SU-DHL-6 (cell line): ENCODE data around the gene SYS1.

ENCODE experiments used
- H2AFZ ChIP-seq: fragments of 200-600 bp; sonication (generic); 2 replicates; pipeline ENCODE4 v1.6.1; 2014; ENCODE audit warnings: low read depth, mild to moderate bottlenecking, moderate library complexity, mixed read lengths, antibody characterized with exemption, low read length; ENCODE audit not compliant: severe bottlenecking
- H3F3A ChIP-seq: fragments of 200-600 bp; shearing (Covaris generic); 2 replicates; pipeline ENCODE4 v1.6.0; 2016; ENCODE audit warnings: antibody characterized with exemption, mild to moderate bottlenecking; ENCODE audit not compliant: insufficient read depth
- H3K27ac ChIP-seq: fragments of 200-600 bp; sonication (generic); 2 replicates; pipeline ENCODE4 v1.5.1; 2016; ENCODE audit warnings: low read depth, mild to moderate bottlenecking, low read length, moderate library complexity, mixed read lengths
- H3K27me3 ChIP-seq: fragments of 200-600 bp; sonication (generic), shearing (Covaris generic); 2 replicates; pipeline ENCODE4 v1.6.0; 2014; ENCODE audit warnings: mild to moderate bottlenecking, low read length
- H3K36me3 ChIP-seq: fragments of 200-600 bp; sonication (generic); 2 replicates; pipeline ENCODE4 v1.6.1; 2014; ENCODE audit warnings: mild to moderate bottlenecking, low read length, mixed read lengths
- H3K4me2 ChIP-seq: fragments of 300-600, 200-600 bp; shearing (Covaris generic), sonication (generic); 2 replicates; pipeline ENCODE4 v1.6.0; 2014; ENCODE audit warnings: low read length, low read depth, mild to moderate bottlenecking; ENCODE audit not compliant: poor library complexity, severe bottlenecking
- H3K4me3 ChIP-seq: fragments of 200-600 bp; sonication (generic); 2 replicates; pipeline ENCODE4 v1.5.1; 2014; ENCODE audit warnings: antibody characterized with exemption, low read length, mild to moderate bottlenecking, mixed read lengths; ENCODE audit not compliant: insufficient read depth, poor library complexity, severe bottlenecking
- H3K79me2 ChIP-seq: fragments of 200-600 bp; sonication (generic); 2 replicates; pipeline ENCODE4 v1.6.1; 2014; ENCODE audit warnings: mild to moderate bottlenecking, low read length, moderate library complexity; ENCODE audit not compliant: insufficient read depth
- H3K9ac ChIP-seq: fragments of 200-600 bp; sonication (generic); 2 replicates; pipeline ENCODE4 v1.7.0; 2014; ENCODE audit warnings: mild to moderate bottlenecking, low read length
- H3K9me2 ChIP-seq: fragments of 200-600 bp; sonication (generic); replicated peaks from 2 replicates; pipeline ENCODE4 v1.6.1; 2014; ENCODE audit warnings: low read length; ENCODE audit not compliant: insufficient read depth
- H3K9me3 ChIP-seq: fragments of 200-600 bp; sonication (generic); 2 replicates; pipeline ENCODE4 v1.6.1; 2014; ENCODE audit warnings: low read length, mixed read lengths; ENCODE audit not compliant: insufficient read depth
- H4K20me1 ChIP-seq: fragments of 200-600 bp; sonication (generic); 2 replicates; pipeline ENCODE4 v1.6.1; 2014; ENCODE audit warnings: low read depth, mild to moderate bottlenecking, antibody characterized with exemption, low read length, moderate library complexity, mixed read lengths
- EZH2phosphoT487 ChIP-seq: fragments of 200-600 bp; sonication (generic), shearing (Covaris generic); conservative IDR thresholded peaks from 2 replicates; pipeline ENCODE4 v1.6.1; 2018; ENCODE audit warnings: mild to moderate bottlenecking, antibody characterized with exemption, low read length, moderate library complexity, mixed read lengths
- TF ChIP-seq, protein P1 (sequence below): fragments of 200-600 bp; sonication (generic); IDR thresholded peaks from one replicate; pipeline ENCODE4 v1.5.1; 2017; ENCODE audit warnings: antibody characterized with exemption, mild to moderate bottlenecking, low read length, moderate library complexity; ENCODE audit not compliant: insufficient read depth, poor library complexity, severe bottlenecking

The SYS1 gene

DNA sequence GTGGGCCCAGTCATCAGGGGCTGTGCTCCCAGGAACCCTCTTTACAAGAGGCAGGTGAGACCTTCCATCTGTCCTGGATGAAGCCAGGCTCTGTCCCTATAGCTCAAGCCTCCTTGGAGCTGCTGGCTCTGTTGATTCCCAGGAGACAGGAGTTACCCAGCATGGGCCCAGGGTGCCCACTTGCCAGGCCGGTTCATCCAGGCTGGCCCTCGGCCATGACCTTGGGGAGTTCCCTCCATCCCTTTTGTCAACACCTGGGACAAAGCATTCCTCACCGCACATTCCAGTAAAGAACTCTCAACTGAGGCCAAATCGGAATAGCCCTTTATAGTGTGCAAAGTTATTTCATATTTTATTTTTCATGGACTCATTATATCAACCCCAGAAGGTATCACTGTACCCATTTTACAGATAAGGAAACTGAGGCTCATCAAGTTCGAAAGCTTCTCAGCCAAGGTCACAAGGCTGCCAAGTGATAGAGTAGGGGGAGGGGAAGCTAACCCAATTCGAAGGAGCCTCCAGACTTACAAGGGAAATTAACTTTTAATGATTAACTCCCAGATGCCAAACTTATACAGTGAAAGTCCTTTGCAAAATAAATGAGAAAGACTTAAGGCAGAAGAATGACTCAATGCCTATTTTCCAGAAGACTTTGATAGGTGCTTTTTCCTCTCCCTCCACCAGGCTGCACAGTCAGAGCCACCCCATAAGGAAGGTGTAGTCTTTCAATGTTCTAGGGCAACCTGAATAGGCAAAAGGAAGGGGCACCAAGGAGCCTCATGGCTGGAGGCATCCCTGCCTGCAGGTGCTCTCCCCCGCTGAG is 33.2 kb upstream of the SYS1 start:
- Histone ChIP-seq H3K4me3 (no peak overlapping the region), H3K36me3 (no peaks in the 10 kb centered on the region), H4K20me1 (no peaks in the 10 kb centered on the region), H3K27ac (no peak overlapping the region), H2AFZ (no peak overlapping the region), H3K27me3 (no peaks in the 10 kb centered on the region), H3K9me2 (no peaks in the 10 kb centered on the region), H3K9ac (no peak overlapping the region), H3K4me2 (no peak overlapping the region), H3K79me2 (no peaks in the 10 kb centered on the region), H3F3A (no peaks in the 10 kb centered on the region), H3K9me3 (no peaks in the 10 kb centered on the region)
- no peak for TF ChIP-seq EZH2phosphoT487
- TF ChIP-seq, protein P1, sequence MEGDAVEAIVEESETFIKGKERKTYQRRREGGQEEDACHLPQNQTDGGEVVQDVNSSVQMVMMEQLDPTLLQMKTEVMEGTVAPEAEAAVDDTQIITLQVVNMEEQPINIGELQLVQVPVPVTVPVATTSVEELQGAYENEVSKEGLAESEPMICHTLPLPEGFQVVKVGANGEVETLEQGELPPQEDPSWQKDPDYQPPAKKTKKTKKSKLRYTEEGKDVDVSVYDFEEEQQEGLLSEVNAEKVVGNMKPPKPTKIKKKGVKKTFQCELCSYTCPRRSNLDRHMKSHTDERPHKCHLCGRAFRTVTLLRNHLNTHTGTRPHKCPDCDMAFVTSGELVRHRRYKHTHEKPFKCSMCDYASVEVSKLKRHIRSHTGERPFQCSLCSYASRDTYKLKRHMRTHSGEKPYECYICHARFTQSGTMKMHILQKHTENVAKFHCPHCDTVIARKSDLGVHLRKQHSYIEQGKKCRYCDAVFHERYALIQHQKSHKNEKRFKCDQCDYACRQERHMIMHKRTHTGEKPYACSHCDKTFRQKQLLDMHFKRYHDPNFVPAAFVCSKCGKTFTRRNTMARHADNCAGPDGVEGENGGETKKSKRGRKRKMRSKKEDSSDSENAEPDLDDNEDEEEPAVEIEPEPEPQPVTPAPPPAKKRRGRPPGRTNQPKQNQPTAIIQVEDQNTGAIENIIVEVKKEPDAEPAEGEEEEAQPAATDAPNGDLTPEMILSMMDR, result no peak

DNA sequence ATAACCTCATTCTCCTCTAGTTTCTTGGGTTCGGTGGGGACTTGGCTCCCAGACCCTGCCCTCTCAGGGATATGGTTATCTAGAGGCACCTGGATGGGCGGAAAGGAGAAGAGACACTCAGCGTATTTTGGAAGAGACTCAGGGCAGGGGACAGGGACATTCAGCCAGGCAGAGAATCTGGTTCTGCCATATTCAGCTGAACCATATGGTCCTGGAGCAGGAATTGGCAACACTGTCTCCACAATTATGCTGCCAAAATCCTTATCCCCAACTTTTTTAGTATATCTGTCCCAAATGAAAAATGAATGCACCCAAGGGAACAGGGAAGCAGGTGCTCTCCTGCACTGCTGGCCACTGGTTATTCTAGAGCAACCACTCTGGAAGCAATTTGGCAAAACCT is 32.5 kb upstream of the SYS1 start:
- no peaks in the 10 kb centered on the region for H4K20me1 ChIP-seq
- no peak overlapping the region for H3K27ac ChIP-seq
- no peak overlapping the region for H3K4me2 ChIP-seq
- no peaks in the 10 kb centered on the region for H3F3A ChIP-seq
- TF ChIP-seq EZH2phosphoT487, result no peak
- TF ChIP-seq, protein P1, result no peak
- no peak overlapping the region for H3K9ac ChIP-seq
- H3K36me3 ChIP-seq, result no peaks in the 10 kb centered on the region
- H3K4me3 ChIP-seq, result no peak overlapping the region
- no peaks in the 10 kb centered on the region for H3K79me2 ChIP-seq
- H3K9me3 ChIP-seq, result no peaks in the 10 kb centered on the region
- no peak overlapping the region for H2AFZ ChIP-seq
- no peaks in the 10 kb centered on the region for H3K27me3 ChIP-seq
- H3K9me2 ChIP-seq, result no peaks in the 10 kb centered on the region

DNA sequence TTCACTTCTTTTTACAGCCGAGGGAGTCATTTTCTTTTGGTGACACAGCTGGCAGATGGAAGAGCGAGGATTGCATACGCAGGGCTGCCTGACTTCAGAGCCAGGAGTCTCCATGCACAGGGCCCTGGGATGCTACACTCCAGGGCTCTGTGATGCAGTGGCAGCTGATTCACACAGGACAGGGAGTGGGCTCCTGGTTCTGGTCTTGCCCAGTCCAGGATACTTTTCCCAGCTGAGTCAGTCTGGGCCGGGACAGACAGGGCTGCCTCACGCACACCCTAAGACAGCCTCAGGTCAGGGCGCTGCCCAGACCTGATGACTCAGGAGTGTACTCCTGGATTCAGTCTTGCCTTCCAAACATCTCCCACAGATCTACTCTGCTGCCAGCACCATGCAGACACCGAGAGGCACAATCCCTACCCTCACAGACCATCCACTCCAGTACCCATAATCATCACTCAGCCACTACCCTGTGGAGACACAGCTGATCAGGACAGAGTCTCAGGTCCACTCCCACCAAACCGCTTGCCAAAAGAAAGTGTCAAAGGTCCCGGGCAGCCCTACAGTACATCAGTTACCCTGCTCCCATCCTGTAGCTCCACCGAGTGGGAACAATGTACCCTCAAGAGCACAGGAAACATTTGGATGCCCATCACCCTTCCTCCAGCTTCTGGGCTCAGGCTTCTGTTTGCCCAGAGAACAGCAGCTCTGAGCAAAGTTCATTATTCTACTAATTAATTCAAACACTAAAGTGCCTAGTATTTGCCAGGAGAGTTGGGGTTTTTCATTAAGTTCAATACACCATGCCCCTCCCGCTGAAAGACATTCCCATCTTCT is 26.2 kb upstream of the SYS1 start:
- Histone ChIP-seq H3K36me3 (no peaks in the 10 kb centered on the region), H3K4me2 (no peak overlapping the region), H3K4me3 (no peak overlapping the region), H3K9me2 (no peaks in the 10 kb centered on the region), H3K27ac (no peak overlapping the region), H3K79me2 (no peaks in the 10 kb centered on the region), H3K27me3 (no peaks in the 10 kb centered on the region), H3K9ac (no peak overlapping the region), H2AFZ (no peak overlapping the region), H4K20me1 (no peaks in the 10 kb centered on the region), H3F3A (no peaks in the 10 kb centered on the region), H3K9me3 (no peaks in the 10 kb centered on the region)
- TF ChIP-seq, protein P1, result no peak
- no peak for TF ChIP-seq EZH2phosphoT487
